Fibroblast of skin of scalp (primary cell): ENCODE results near the gene PRR5.
A peak's percentile ranks its signal among the peaks of the same experiment; 100 is the strongest.

Experiments
- DNase-seq: peaks from one replicate; pipeline ENCODE4 v3.0.0-alpha.2; 2013

The PRR5 gene

GRCh38 chr22:44759430-44760310 is 57.7 kb downstream of the PRR5 start:
- no peak for DNase-seq

- no peak for DNase-seq
Observed at GRCh38 chr22:44760476-44760875, 58.5 kb downstream of the PRR5 start.

GRCh38 chr22:44761025-44761424 is 59.0 kb downstream of the PRR5 start:
- no peak for DNase-seq

GRCh38 chr22:44764373-44764772 is 62.4 kb downstream of the PRR5 start:
- DNase-seq, result no peak

- DNase-seq, result no peak
Observed at GRCh38 chr22:44764974-44765373, 63.0 kb downstream of the PRR5 start.

- no peak for DNase-seq
Observed at GRCh38 chr22:44765571-44766285, 63.7 kb downstream of the PRR5 start.

- DNase-seq, result no peak
Observed at GRCh38 chr22:44773082-44773481, 71.1 kb downstream of the PRR5 start.

GRCh38 chr22:44775862-44776261 is 73.9 kb downstream of the PRR5 start:
- DNase-seq, result no peak

- peak; percentile 22 for DNase-seq
Observed at GRCh38 chr22:44776605-44777363, 74.8 kb downstream of the PRR5 start.

GRCh38 chr22:44777364-44777755 is 75.4 kb downstream of the PRR5 start:
- no peak for DNase-seq

- DNase-seq, result no peak
Observed at GRCh38 chr22:44780876-44781449, 79.0 kb downstream of the PRR5 start.

- peak; percentile 7 for DNase-seq
Observed at GRCh38 chr22:44782363-44782963, 80.5 kb downstream of the PRR5 start.

- no peak for DNase-seq
Observed at GRCh38 chr22:44783091-44783490, 81.1 kb downstream of the PRR5 start.

GRCh38 chr22:44783581-44783980 is 81.6 kb downstream of the PRR5 start:
- no peak for DNase-seq

- DNase-seq, result no peak
Observed at GRCh38 chr22:44786136-44786535, 84.1 kb downstream of the PRR5 start.

- no peak for DNase-seq
Observed at GRCh38 chr22:44786610-44787009, 84.6 kb downstream of the PRR5 start.
